Measurements from ENCODE around the gene STUM. TPM values are rescaled to one million over a fixed set of nuclear protein-coding genes. Genes with fewer than 3 reads are reported as not detected.

The STUM gene
- total RNA-seq, 1 donor from 2014 or later, result not detected

DNA sequence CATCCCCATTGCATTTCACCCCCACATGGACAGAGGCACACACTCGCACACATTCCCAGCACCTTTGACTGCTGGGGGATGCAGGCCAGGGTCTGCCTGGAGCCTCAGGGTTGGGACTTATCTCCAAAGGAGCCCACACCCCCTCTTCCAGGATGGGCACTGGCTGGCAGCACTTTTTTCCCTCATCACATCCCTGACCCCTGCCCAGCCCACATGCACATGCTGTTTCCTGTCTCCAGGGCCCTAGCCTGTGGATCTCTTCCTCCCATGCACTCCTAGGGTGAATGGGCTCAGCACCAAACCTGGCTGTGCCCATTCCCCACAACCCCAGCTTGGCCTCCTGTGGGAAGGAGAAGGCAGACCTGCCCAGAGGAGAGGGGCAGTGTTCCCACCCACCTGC is 59.3 kb downstream of the STUM start:
- Histone ChIP-seq H3K27ac (no peak overlapping the region), H3K9me3 (ENCODE audit: low read depth) (no peaks in the 10 kb centered on the region), H3K79me2 (ENCODE audit: low read depth) (no peaks in the 10 kb centered on the region), H3K36me3 (no peaks in the 10 kb centered on the region), H3K4me3 (no peak overlapping the region), H3K9ac (no peak overlapping the region), H4K20me1 (ENCODE audit: low read depth) (no peaks in the 10 kb centered on the region), H3K27me3 (no peaks in the 10 kb centered on the region), H2AFZ (replicated peaks) (no peak overlapping the region), H3K4me1 (peaks cover 23% of the 10 kb centered on the region), H3F3A (ENCODE audit: low read depth) (peaks cover 9% of the 10 kb centered on the region), H3K4me2 (no peak overlapping the region)
- H3K27me3 Mint-ChIP-seq (ENCODE audit: insufficient read depth, low read depth), result peaks cover 10% of the 10 kb centered on the region
- no peaks in the 10 kb centered on the region for H3K9me3 Mint-ChIP-seq
- no peak for DNase-seq (ENCODE audit: low spot score)
- peaks cover 23% of the 10 kb centered on the region for H3K4me1 Mint-ChIP-seq
- no peak overlapping the region for H3K27ac Mint-ChIP-seq
- no peak for TF ChIP-seq EZH2phosphoT487 (IDR thresholded peaks at IDR 0.05)
- TF ChIP-seq EZH2 (IDR thresholded peaks at IDR 0.05), result no peak
- TF ChIP-seq, protein P1, sequence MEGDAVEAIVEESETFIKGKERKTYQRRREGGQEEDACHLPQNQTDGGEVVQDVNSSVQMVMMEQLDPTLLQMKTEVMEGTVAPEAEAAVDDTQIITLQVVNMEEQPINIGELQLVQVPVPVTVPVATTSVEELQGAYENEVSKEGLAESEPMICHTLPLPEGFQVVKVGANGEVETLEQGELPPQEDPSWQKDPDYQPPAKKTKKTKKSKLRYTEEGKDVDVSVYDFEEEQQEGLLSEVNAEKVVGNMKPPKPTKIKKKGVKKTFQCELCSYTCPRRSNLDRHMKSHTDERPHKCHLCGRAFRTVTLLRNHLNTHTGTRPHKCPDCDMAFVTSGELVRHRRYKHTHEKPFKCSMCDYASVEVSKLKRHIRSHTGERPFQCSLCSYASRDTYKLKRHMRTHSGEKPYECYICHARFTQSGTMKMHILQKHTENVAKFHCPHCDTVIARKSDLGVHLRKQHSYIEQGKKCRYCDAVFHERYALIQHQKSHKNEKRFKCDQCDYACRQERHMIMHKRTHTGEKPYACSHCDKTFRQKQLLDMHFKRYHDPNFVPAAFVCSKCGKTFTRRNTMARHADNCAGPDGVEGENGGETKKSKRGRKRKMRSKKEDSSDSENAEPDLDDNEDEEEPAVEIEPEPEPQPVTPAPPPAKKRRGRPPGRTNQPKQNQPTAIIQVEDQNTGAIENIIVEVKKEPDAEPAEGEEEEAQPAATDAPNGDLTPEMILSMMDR (IDR thresholded peaks at IDR 0.05), result no peak
- no peak overlapping the region for H3K4me3 Mint-ChIP-seq
- no peaks in the 10 kb centered on the region for H3K36me3 Mint-ChIP-seq

GRCh38 chr1:226608699-226609505 is 60.3 kb downstream of the STUM start:
- no peak overlapping the region for H3K4me2 ChIP-seq
- H3K9me3 ChIP-seq (ENCODE audit: low read depth), result no peaks in the 10 kb centered on the region
- no peaks in the 10 kb centered on the region for H4K20me1 ChIP-seq (ENCODE audit: low read depth)
- Mint-ChIP-seq H3K4me3 (no peak overlapping the region), H3K36me3 (no peaks in the 10 kb centered on the region), H3K9me3 (no peaks in the 10 kb centered on the region), H3K4me1 (peaks cover 17% of the 10 kb centered on the region), H3K27me3 (ENCODE audit: insufficient read depth, low read depth) (peaks cover 4% of the 10 kb centered on the region), H3K27ac (no peak overlapping the region)
- H3K36me3 ChIP-seq, result no peaks in the 10 kb centered on the region
- H3K4me3 ChIP-seq, result no peak overlapping the region
- peaks cover 17% of the 10 kb centered on the region for H3K4me1 ChIP-seq
- no peak overlapping the region for H3K27ac ChIP-seq
- H3K9ac ChIP-seq, result no peak overlapping the region
- no peaks in the 10 kb centered on the region for H3K79me2 ChIP-seq (ENCODE audit: low read depth)
- TF ChIP-seq EZH2 (IDR thresholded peaks at IDR 0.05), result no peak
- TF ChIP-seq, protein P1 (IDR thresholded peaks at IDR 0.05), result peak; percentile 98
- DNase-seq (ENCODE audit: low spot score), result peak; percentile 89
- H3F3A ChIP-seq (ENCODE audit: low read depth), result peaks cover 9% of the 10 kb centered on the region
- no peak overlapping the region for H2AFZ ChIP-seq (replicated peaks)
- H3K27me3 ChIP-seq, result no peaks in the 10 kb centered on the region

DNA sequence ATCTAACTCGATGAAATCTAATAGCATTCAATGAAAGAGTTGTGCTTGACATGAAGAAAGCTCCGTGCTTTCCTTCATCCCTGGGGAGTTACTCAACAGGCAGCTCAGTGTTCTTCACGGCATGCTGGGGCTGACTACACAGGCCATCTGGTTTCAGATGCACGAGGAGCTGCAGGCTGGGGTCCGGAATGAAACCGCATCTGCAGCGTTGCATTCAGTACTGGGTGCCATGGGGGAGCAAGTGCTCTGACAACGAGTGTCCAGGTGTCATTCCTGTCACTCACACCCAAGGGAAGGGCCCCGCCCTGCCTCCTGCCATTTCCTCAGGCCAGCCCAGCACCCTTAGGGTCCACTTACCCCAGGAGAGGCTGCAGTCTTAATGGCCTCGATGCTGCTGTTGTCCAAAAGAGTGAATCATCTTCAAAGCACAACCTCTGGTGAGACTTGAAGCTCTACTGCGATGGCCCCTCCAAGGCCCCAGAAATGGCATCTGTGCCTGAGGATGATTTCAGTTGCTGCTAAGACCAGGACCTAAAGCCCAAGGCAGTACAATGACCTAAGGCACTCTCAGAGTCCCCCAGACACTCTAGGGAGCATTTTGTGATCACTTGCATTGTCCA is 61.4 kb downstream of the STUM start:
- Histone ChIP-seq H3K27ac (no peak overlapping the region), H3F3A (ENCODE audit: low read depth) (peaks cover 1% of the 10 kb centered on the region), H3K27me3 (no peaks in the 10 kb centered on the region), H3K9me3 (ENCODE audit: low read depth) (no peaks in the 10 kb centered on the region), H3K4me2 (no peak overlapping the region), H3K9ac (no peak overlapping the region), H3K79me2 (ENCODE audit: low read depth) (no peaks in the 10 kb centered on the region), H3K36me3 (no peaks in the 10 kb centered on the region), H3K4me1 (peaks cover 7% of the 10 kb centered on the region), H4K20me1 (ENCODE audit: low read depth) (no peaks in the 10 kb centered on the region), H2AFZ (replicated peaks) (no peak overlapping the region), H3K4me3 (no peak overlapping the region)
- no peaks in the 10 kb centered on the region for H3K36me3 Mint-ChIP-seq
- peaks cover 7% of the 10 kb centered on the region for H3K4me1 Mint-ChIP-seq
- peaks cover 4% of the 10 kb centered on the region for H3K27me3 Mint-ChIP-seq (ENCODE audit: insufficient read depth, low read depth)
- no peaks in the 10 kb centered on the region for H3K9me3 Mint-ChIP-seq
- no peak overlapping the region for H3K4me3 Mint-ChIP-seq
- no peak for DNase-seq (ENCODE audit: low spot score)
- H3K27ac Mint-ChIP-seq, result no peak overlapping the region
- TF ChIP-seq EZH2 (IDR thresholded peaks at IDR 0.05) (no peak), EZH2phosphoT487 (IDR thresholded peaks at IDR 0.05) (no peak)
- TF ChIP-seq, protein P1 (IDR thresholded peaks at IDR 0.05), result no peak

All from neural progenitor cell (in vitro differentiated cells).